Measurements from ENCODE around the gene PPP1R12B.

Gene PPP1R12B

DNA sequence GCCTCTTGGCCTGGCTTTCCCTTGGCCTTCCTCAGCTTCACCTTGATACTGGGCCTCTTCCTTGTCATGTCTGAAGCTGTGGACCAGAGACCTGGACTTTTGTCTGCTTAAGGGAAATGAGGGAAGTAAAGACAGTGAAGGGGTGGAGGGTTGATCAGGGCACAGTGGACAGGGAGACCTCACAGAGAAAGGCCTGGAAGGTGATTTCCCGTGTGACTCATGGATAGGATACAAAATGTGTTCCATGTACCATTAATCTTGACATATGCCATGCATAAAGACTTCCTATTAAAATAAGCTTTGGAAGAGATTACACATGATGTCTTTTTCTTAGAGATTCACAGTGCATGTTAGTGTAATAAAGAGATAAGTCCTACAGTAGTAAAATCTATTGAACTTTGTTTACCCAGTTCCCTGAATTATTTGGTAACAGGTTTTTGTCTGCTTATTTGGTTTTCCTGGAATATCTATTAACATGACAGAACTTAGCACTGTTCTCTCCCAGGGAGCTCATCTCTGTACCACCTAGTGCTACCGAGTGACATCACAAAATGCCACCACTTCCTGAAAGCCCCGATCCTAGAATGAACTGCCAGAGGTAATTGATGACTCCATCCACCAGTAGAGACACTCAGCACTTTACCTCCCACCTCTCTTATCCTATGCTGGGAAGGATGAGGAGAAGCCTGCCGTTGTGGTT lies 29.0 kb upstream of the PPP1R12B start:
- DNase-seq (ENCODE audit: insufficient read length, low spot score) (no peak), FAIRE-seq (no peak)
- TF ChIP-seq, protein P1, sequence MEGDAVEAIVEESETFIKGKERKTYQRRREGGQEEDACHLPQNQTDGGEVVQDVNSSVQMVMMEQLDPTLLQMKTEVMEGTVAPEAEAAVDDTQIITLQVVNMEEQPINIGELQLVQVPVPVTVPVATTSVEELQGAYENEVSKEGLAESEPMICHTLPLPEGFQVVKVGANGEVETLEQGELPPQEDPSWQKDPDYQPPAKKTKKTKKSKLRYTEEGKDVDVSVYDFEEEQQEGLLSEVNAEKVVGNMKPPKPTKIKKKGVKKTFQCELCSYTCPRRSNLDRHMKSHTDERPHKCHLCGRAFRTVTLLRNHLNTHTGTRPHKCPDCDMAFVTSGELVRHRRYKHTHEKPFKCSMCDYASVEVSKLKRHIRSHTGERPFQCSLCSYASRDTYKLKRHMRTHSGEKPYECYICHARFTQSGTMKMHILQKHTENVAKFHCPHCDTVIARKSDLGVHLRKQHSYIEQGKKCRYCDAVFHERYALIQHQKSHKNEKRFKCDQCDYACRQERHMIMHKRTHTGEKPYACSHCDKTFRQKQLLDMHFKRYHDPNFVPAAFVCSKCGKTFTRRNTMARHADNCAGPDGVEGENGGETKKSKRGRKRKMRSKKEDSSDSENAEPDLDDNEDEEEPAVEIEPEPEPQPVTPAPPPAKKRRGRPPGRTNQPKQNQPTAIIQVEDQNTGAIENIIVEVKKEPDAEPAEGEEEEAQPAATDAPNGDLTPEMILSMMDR (IDR thresholded peaks at IDR 0.05; ENCODE audit: insufficient read depth, missing control alignments), result no peak

- TF ChIP-seq, protein P1 (IDR thresholded peaks at IDR 0.05; ENCODE audit: insufficient read depth, missing control alignments), result no peak
- no peak for FAIRE-seq
- DNase-seq (ENCODE audit: insufficient read length, low spot score), result no peak
Measured at GRCh38 chr1:202320081-202320405, 28.5 kb upstream of the PPP1R12B start.

DNA sequence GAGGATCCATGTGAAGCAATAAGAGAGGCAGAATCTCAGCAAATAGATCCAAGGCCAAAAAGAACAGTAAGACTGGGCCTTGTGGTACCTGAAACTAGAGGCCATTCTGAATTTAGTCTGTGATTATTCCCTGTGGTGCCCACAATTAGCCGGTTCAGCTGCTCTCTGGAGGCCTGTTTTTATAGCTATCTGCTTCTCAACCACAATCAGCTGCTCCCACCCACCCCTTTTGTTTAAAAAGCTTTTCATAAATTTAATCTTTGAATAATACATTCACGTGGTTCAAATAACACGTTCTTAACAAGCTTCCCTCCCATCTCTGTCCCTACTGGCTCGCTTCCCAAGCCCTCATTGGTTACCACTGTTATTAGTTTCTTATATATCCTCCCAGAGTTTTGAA lies 24.8 kb upstream of the PPP1R12B start:
- no peak for FAIRE-seq
- DNase-seq (ENCODE audit: insufficient read length, low spot score), result no peak
- TF ChIP-seq, protein P1 (IDR thresholded peaks at IDR 0.05; ENCODE audit: insufficient read depth, missing control alignments), result no peak

DNA sequence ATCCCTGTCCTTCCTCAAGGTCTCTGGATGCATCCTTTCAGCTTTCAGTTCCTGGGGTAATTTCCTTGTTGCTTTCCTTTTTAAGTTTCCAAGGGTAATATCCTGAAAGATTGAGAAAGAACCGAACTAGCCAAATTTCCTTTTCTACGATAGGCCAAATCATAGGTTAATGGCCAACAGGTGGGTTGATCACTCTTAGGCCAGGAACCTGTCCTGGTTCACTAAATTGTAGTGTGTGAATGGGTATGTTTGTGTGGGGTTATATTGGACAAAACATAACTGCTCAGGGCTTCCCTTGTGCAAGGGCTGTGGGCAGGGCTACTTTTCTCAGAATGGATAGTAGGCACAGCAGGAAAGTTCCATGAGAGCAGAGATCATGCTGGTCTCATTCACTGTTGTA lies 23.9 kb upstream of the PPP1R12B start:
- TF ChIP-seq, protein P1 (IDR thresholded peaks at IDR 0.05; ENCODE audit: insufficient read depth, missing control alignments), result no peak
- DNase-seq (ENCODE audit: insufficient read length, low spot score) (no peak), FAIRE-seq (no peak)

- no peak for FAIRE-seq
- TF ChIP-seq, protein P1 (IDR thresholded peaks at IDR 0.05; ENCODE audit: insufficient read depth, missing control alignments), result no peak
- no peak for DNase-seq (ENCODE audit: insufficient read length, low spot score)
Measured at GRCh38 chr1:202329891-202330290, 18.6 kb upstream of the PPP1R12B start.

DNA sequence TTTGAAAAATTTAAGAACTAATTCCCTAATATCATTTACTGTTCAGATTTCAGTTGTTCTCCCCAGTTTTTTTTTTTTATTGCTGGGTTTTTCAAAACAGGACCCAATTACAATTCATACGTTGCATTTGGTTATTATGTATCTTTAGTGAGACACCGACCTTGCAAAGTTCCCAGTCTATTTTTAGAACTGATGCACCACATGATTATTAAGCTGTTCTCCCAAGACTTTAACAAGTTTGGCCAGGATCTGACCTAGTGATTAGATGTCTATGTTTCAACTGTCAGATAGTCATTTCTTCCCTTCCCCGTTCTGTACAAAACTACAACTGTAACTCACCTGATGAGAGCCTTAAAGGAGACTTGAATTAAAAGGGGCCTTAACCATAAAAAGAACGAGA lies 14.6 kb upstream of the PPP1R12B start:
- DNase-seq (ENCODE audit: insufficient read length, low spot score), result no peak
- TF ChIP-seq, protein P1 (IDR thresholded peaks at IDR 0.05; ENCODE audit: insufficient read depth, missing control alignments), result no peak
- FAIRE-seq, result peak; percentile 83

GRCh38 chr1:202343652-202344349 lies 4.7 kb upstream of the PPP1R12B start:
- TF ChIP-seq, protein P1 (IDR thresholded peaks at IDR 0.05; ENCODE audit: insufficient read depth, missing control alignments), result peak; percentile 83
- no peak for DNase-seq (ENCODE audit: insufficient read length, low spot score)
- FAIRE-seq, result peak; percentile 78
